Fibroblast of peridontal ligament (primary cell): ENCODE results near the gene NSD1.
"Not testable (repeated sequence)": the region's sequence is repeated elsewhere in the genome, so short reads cannot be mapped to it uniquely, and the experiment has no call there.

Source experiments
- DNase-seq: peaks from one replicate; pipeline ENCODE4 v3.0.0-alpha.2; 2010; ENCODE audit errors: extremely low read depth

NSD1 gene

GRCh38 chr5:177130211-177131018 is 3.2 kb upstream of the NSD1 start:
- DNase-seq, result no peak

GRCh38 chr5:177131019-177131320 is 2.6 kb upstream of the NSD1 start:
- no peak for DNase-seq

GRCh38 chr5:177131352-177132135 is 2.0 kb upstream of the NSD1 start:
- no peak for DNase-seq

- DNase-seq, result no peak
These were observed 1.2 kb upstream of the NSD1 start for GRCh38 chr5:177132136-177133095.

- no peak for DNase-seq
These were observed 502 bp downstream of the NSD1 start for GRCh38 chr5:177133853-177134696.

- DNase-seq, result no peak
These were observed 1.2 kb downstream of the NSD1 start for GRCh38 chr5:177134697-177135225.

- no peak for DNase-seq
These were observed 6.7 kb downstream of the NSD1 start for GRCh38 chr5:177140312-177140711.

- no peak for DNase-seq
These were observed 7.9 kb downstream of the NSD1 start for GRCh38 chr5:177141496-177141895.

- no peak for DNase-seq
These were observed 8.6 kb downstream of the NSD1 start for GRCh38 chr5:177142098-177142611.

- DNase-seq, result no peak
These were observed 9.2 kb downstream of the NSD1 start for GRCh38 chr5:177142778-177143177.

- peak; percentile 43 for DNase-seq
These were observed 13.5 kb downstream of the NSD1 start for GRCh38 chr5:177146891-177147638.

- DNase-seq, result not testable (repeated sequence)
These were observed 16.5 kb downstream of the NSD1 start for GRCh38 chr5:177150061-177150460.

GRCh38 chr5:177154003-177154643 is 20.6 kb downstream of the NSD1 start:
- DNase-seq, result no peak

GRCh38 chr5:177162379-177162778 is 28.8 kb downstream of the NSD1 start:
- no peak for DNase-seq

GRCh38 chr5:177163500-177163899 is 29.9 kb downstream of the NSD1 start:
- DNase-seq, result no peak

- DNase-seq, result no peak
These were observed 35.7 kb downstream of the NSD1 start for GRCh38 chr5:177169271-177169670.

GRCh38 chr5:177171961-177172360 is 38.4 kb downstream of the NSD1 start:
- DNase-seq, result no peak

- no peak for DNase-seq
These were observed 41.8 kb downstream of the NSD1 start for GRCh38 chr5:177175336-177175735.

- DNase-seq, result no peak
These were observed 42.7 kb downstream of the NSD1 start for GRCh38 chr5:177176175-177176711.
